ENCODE data around the gene ZBTB44.
"Not testable (repeated sequence)": the region's sequence is repeated elsewhere in the genome, so short reads cannot be mapped to it uniquely, and the experiment has no call there.

Gene ZBTB44

DNA sequence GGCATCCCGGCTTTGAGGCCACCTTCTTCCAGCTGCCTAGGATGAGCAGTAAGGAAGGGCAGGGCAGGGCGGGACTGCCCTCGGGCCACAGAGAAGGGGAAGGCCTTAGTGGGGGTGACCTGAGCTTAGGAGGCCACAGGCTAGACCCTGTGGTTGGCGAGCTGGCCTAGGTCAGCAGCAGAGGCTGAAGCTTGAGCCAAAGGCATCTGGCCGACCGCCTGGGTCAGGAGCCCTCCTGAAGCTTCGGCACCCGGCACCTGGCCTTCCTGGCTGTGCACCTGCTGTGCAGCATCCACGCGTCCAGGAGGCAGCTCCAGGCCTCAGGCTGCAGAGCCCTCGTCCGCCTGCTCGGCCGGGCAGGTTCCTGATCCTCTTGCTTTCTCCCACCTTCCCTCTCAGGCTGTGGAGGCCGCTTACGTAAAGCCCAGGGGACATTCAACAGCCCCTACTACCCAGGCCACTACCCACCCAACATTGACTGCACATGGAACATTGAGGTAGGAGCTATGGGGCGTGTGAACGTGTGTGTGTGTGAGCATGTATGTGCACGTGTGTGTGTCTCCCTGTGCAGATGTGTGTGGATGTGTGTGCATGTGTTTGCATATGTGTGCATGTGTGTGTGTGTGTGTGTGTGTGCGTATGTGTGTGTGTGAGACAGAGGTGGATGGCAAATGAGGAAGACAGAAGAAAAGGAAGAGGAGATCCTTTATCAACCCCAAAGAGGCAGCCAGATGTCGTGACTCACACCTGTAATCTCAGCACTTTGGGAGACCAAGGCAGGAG, 120.3 kb downstream of the ZBTB44 start:
- no peak for DNase-seq

DNA sequence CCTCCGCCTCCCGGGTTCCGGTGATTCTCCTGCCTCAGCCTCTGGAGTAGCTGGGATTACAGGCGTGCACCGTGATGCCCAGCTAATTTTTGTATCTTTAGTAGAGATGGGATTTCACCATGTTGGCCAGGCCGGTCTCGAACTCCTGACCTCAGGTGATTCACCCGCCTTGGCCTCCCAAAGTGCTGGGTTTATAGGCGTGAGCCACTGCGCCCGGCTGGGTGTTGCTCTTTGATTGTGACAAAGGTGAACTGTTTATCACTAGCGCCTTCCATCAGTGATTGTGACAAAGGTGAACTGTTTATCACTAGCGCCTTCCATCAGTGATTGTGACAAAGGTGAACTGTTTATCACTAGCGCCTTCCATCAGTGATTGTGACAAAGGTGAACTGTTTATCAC, 121.2 kb downstream of the ZBTB44 start:
- DNase-seq, result not testable (repeated sequence)

DNA sequence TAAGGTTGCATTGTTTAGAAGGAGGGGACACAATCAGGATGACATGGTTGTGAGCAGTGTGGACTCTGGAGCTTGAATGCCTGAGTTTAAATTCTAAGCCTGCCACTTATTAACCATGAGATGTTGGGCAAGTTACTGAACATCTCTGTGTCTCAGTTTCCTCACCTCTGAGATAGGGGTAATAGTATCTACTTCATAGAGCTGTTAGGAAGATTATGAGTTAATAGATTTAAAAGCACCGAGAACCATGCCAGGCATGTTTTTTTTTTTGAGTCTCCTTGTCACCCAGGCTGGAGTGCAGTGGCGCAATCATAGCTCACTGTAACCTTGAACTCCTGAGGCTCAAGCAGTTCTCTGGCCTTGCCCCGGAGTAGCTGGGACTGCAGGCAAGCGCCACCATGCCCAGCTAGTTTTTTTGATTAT, 121.9 kb downstream of the ZBTB44 start:
- DNase-seq, result no peak

DNA sequence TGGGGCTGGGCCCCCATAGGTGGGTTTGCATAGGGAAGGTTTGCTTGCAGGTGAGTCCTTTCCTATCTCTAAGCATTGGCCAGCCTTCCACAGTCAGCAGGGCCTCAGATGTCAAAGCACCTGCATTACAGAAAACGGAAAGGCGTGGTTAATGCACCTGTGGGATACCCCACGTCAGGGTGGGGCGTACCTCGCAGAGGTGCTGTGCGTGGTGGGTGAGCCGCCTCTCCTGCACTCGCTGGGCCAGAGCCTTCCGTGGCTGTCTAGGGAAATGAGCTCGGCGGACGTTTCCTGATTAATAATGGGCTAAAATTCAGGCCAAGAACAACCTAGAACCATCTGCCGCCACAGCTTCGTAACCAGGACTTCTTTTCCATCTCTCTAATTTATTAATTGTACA, 122.8 kb downstream of the ZBTB44 start:
- no peak for DNase-seq

DNA sequence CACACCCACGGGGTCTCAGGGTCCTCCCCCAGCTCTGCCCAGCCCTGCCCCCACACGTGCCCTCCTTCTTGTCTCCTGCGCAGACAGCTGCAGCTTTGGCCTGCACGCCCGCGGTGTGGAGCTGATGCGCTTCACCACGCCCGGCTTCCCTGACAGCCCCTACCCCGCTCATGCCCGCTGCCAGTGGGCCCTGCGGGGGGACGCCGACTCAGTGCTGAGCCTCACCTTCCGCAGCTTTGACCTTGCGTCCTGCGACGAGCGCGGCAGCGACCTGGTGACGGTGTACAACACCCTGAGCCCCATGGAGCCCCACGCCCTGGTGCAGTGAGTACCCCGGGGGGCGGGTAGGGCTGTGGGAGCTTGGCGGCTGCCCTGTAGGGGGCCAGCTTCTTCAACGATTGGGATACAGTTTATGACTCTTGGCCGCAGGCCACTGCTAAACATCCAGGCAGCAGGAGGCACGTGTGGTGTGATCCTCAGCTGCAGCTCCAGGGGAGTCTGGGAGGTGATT, 124.3 kb downstream of the ZBTB44 start:
- no peak for DNase-seq

DNA sequence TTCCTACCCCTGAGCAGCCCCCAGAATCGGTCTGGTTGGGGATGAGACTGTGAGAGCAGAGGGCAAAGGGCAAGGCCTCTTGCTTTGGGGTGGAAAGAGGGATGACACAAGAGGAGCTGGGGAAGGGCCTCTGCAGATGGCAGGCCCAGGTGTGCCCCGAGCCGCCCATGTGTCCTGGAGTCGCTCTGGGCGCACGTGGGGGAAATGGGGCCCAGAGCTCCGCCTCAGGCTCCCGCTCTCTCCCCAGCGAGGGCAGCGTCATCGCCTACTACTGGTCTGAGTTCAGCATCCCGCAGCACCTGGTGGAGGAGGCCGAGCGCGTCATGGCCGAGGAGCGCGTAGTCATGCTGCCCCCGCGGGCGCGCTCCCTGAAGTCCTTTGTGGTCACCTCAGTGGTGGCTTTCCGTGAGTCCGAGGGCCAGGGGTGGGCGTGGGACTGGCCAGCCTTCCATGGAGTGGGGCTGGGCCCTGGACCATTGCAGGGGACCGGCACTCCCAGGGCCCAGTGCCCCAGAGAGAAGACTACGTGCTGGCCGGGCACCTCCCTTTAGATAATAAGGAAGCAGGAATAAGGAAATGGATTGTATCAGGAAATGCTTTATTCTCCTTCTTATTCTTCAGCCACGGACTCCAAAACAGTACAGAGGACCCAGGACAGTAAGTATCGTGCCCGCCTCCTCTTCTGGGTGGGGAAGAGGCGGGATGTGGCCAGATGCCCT, 125.1 kb downstream of the ZBTB44 start:
- DNase-seq, result no peak

DNA sequence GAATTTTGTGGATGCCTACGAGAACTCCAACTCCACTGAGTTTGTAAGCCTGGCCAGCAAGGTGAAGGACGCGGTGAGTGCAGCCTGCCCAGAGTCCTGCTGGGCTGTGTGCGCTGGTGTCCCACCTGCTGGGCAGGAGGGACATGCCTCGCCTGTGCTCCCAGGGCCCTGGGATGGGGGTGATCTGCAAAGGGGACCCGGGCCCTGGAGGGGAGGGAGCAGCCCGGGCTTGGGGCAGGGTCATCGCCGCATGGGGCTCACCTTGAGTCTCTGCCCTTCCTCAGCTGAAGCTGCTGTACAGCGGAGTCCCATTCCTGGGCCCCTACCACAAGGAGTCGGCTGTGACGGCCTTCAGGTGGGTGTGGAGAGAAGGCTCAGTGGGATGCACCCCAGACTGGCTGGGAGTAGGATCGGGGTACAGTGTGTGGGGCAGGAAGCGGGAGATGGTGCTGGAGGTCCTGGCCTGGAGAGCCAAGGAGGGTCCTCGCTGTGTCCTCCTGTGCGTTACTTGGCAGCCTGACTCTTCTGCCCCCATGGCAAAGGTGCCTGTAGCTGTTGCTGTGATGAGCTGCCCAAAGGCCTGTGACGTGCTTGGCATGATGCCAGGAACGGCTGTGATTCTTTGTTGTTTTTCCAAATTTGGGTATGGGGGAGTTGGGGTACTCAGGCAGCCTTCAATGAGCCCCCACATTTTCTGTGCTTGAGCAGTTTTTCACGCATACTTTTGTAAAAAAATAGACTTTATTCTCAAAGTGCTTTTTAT, 126.0 kb downstream of the ZBTB44 start:
- no peak for DNase-seq

DNA sequence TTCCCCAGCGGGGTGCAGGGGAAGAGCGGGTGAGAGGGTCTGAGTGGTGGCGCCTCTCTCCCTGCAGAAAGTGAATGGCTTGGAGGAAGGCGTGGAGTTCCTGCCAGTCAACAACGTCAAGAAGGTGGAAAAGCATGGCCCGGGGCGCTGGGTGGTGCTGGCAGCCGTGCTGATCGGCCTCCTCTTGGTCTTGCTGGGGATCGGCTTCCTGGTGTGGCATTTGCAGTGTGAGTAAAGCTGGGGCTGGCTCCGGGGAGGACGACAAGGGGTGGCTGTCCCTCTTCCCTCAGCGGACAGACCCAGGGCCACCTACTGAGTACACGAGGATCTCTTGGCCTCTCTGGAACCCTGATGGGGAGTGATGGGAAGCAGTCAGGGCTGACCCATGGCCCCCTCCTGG, 126.7 kb downstream of the ZBTB44 start:
- DNase-seq, result no peak

DNA sequence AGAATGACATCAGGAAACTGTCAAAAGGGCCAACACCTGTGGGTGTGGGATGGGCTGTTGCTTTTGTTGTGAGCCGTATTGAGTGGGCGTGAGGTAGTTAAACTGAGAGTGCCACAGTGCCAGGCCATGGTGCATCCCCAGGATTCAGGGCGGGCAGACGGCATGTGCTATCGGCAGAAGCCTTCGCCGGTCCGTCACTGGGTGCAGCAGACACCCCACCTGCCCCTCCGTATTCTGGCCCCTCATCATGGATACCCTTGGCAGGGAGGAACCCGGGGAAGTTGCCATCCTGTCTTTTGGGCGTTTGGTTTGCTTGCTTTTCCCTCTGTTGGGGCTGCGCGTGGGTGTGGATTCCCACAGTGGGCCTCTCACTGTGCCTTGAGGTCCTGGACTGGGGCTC, 127.6 kb downstream of the ZBTB44 start:
- DNase-seq, result no peak

DNA sequence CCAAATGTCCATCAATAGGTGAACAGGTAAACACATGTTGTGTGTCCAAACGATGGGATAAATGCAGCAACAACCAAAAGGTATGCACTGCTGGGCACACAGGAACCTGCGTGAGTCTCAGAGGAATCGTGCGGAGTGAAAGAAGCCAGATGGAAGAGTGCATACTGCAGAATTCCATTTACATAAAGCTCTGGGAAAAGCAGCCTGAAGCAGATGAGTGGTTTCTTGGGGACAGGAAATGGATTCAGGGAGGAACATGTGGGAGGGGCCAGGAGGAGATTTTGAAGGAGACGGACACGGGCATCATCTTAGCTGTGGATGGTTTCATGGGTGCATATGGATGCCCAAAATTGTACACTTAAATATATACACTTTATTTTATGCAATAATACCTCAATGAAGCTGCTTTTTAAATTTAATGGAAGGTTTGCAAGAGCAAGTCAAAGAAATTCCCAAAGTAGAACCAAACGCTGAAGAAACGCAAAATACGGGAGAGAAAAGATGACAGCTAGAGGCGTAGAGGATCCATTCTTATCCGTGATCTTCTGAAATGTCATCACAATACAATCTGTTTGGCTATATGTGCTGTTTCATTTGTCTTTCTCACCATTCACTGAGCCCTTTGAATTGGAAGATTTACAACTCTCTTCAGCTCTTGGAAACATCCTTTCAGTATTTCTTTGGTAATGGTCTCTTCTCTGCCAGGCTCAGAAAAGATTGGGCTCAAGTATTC, 130.7 kb downstream of the ZBTB44 start:
- DNase-seq, result no peak

DNA sequence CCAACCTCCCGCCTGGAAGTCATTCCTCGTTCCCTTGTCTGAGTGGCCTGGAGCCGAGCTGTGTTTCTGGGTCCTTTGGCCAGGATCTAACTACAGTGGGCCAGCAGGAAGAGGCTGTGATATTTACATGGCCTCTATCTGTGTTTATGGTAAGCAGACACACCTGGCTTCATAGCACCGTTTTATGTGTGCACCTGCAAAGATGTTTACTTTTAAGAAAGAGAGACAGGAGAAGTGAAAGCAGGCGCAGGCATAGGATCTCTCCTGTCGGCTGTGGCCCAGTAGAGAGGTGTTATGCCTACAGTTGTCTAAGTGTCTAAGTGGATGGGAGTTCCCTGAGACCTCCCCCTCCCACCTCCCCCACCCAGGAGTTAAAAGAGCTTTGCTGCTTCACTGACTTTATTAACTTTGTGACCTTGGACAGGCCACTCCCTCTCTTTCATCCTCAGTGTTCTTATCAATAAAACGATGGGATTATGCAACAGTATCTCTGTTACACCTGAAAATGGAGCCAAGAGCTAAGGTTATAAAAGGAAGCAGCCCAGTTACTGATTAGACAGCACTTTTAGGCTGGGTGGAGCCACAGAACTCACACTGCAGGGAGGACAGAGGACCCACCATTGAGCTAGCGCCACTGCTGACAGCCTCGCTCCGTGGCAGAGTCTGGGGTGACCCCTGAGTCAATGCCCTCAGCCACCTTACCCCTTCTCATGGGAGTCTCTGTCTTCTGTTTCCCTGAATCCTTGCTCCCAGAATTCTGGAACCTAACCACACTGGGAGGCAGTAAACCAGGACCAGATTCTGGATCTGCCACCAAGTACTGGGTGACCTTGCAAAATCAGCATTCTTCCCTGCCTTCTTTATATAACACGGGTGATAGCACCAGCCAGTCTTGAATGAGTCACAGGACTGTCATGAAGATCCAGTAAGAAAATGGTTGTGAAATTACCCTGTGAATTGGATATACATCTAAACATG, 133.1 kb downstream of the ZBTB44 start:
- DNase-seq, result no peak

DNA sequence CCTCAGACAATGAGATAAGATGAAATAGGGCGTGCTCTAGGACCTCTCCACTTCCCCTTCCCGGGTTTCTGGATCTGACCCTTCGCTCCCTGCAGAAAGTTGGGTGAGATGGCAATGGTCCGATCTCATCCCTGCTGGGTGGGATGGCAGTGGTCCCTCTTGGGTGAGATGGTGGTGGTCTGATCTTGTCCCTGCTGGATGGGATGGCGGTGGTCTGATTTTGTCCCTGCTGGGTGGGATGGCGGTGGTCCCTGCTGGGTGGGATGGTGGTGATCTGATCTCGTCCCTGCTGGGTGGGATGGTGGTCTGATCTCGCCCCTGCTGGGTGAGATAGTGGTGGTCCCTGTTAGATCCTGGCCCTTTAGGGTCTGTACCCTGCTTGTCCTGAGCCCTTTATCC, 133.8 kb downstream of the ZBTB44 start:
- DNase-seq, result no peak

DNA sequence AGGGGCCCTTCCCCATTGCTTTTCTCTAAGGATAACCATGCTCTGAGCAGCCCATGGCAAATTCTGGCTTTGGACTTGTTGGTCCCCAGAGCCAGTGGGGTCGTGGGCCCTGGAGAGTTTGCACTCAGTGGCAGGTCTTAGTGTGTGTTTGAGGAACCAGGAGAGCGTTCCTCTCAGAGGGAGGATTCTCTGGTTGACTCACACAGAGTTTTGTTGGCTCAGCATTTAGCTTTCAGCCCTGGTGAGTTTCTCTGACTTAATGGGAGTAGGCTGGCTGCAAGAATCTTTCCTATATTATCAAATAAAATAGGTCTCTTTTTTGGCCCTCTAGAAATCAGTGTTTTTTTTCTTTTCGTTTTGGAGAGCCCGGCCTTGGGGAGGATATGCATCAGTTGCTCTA, 134.2 kb downstream of the ZBTB44 start:
- DNase-seq, result no peak

DNA sequence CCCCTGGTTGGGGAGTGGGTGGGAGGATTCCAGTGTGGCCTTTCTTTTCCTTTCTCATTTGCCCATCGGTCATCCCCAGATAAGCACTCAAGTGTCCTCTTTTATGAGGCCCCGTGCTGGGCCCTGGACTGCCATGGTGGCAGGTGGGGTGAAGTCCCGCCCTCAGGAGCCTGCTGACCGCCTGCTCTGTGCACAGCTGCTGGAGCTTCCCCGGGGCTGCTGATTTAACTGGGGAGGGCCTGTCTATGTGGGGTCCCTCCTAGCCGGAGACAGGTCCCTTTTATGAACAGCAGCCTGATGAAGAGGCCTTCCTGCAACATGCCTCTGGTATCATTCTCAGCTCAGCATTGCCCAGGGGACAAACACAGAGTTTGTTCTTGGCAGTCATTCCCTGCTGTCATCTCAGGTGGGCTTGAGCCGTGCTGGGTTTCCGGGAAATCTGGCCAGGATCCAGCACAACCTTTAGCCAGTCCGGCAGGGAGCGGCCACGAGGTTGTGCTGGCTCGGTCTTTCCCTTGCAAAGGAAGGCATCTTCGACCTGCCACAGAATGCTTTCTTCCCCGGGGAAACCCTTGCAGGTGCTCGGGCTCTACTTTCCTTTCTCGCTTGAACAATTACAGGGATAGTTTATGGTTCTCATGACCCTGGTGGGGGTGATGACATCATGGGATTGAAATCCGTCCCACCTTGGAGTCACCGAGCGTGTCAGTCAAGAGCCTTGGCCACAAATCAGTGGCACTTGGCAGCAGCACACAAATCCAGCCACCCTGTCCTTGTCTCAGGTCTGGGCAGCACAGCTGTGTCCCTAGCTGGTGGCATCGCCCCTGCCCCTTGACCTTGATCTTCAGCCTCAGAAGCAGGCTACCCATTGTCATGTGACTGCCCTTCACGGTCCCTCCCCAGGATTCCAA, 135.1 kb downstream of the ZBTB44 start:
- no peak for DNase-seq

DNA sequence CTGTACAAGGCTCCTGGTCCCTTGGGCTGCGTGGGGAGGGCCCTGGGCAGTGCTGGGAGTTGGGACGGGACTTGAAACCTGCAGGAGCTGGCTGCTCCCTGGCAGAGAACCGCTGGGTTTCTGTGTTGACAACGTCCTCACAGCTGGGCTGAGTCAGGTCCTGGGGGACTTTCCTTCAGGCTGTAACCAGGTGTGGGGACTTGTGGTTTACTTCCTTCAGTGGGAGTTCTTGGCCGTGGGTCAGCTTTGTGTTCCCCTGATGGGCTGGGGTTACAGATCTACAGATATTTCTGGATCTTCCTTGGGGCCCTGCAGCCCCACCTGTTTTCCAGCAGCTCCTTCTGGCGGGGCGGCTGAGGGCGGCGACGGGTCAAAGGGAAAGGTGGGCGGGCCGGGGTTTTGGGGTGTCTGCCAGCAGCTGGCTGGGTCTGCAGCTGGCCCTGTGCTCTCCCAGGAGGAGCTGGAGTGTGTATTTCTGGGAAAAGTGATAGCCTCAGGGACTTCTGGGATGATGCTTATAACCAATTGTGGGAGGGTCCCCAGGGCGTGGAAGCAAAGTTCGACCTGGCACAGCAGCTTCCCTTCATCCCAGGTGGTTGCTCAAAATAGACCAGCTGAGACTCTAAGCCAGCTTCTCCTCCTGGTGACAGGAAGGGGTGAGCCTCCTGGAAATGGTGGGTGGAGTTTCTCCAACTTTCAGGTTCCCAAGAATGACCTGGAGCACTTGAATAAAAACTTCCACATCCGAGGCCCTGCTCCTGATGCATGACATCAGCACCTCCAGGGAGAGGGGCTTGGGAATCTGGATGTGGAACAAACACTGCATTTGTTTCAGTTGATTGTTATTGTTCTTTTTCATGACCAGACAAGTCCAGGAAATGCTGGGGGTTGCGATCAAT, 136.0 kb downstream of the ZBTB44 start:
- DNase-seq, result no peak

DNA sequence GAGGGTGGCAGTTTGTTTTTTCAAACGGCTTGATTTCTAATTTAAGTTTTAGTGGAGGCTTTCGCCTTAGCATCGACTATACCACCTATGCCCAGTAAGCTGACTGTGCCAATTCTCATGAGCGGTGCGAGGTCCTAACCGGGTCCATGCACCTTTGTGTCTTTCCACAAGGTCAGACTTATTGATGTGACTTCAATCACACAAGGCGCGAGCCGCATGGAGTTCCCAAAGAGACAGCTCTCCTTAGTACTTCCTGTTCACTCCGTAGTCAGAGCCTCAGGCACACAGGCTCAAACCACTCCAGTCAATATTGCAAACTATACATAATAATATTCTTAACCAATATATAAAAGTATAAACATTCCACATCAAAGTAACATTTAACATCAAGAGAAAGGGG, 136.9 kb downstream of the ZBTB44 start:
- DNase-seq, result no peak
